Endometrial microvascular endothelial cells (primary cell): ENCODE measurements around the gene AGPAT3. TPM values are rescaled to one million over a fixed set of nuclear protein-coding genes. Genes with fewer than 3 reads are reported as not detected.

Experiments used
- in situ Hi-C: cut with HindIII; loops from 2 replicates; pipeline ENCODE4 v1.10.0; 2017; ENCODE audit warnings: low sequenced_read_pairs, low pct_unique_long_range_greater_than_20kb; ENCODE audit errors: inconsistent ontology term
- total RNA-seq: library from RNA; depleted of rRNA; stranded (reverse); fragments of >200 nt; gene quantifications from one replicate; pipeline ENCODE4 v1.2.3, GENCODE V29; 2015; ENCODE audit errors: inconsistent ontology term

Gene AGPAT3
- total RNA-seq, 1 donor from 2014 or later, result 72.7 TPM

DNA sequence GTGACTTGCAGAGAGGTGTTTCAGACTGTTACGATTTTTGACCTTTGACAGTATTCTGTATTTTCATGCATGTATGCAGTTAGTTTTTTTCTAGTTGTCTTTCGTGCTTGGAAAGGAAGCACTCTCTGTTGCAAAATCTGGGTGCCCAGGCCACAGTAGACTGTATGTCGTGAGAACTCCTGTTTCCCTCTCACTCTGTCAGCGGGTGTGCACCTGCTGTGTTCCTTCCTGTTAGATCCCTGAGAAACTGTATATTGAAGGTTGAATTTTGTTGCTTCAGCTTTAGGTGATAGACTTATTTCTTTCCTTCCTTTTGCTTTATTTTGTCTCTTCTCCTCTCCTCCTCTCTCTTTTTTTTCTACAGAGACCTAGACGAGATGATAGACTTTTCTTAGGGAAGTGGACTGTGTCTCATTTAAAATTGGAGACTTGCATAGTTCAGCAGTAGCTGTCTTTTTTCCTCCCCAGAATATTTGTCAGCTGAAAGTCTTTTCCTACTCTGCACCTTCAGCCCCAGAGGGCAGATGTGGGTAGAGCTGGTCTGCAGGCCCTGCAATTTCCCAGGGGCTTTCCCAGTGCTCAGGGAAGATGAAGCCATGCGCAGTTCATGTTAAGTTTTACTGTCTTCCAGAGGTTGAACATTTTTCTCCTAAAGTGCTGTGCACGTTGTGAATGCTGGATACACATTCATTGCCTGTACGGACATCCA is 148.5 kb downstream of the AGPAT3 start:
- in situ Hi-C loops, result no loop called here

DNA sequence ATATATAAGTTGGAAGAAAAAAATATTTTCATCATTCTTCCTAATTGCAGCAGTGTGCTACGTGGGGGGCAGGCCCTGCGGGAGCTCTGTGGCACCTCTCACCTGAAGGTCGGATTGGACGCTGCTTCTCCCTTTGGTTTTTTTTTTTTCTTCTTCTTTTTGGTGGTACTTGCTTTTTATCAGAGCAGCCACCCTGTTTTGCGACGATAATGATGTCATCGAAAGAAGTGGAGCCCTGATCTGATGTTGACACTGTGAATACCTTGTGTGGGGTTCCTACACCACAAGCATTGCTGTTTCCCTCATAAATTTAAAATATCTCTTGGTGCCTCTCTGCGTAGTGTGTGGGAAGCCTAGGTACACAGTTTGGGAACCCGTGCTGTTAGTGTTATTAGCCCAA is 152.6 kb downstream of the AGPAT3 start:
- in situ Hi-C loops, result no loop called here

DNA sequence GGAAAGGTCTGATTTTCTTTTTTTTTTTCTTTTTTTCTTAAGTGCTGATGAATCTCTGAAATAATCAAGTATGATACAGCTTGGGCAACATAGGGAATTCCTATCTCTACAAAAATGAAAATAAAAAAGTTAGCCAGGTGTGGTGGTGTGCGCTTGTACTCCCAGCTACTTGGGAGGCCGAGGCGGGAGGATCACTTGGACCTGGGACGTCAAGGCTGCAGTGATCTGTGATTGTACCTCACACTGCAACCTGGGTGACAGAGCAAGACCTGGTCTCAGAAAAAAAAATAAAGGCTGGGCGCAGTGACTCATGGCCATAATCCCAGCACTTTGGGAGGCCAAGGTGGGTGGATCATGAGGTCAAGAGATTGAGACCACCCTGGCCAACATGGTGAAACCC is 153.1 kb downstream of the AGPAT3 start:
- in situ Hi-C loops, result no loop called here

DNA sequence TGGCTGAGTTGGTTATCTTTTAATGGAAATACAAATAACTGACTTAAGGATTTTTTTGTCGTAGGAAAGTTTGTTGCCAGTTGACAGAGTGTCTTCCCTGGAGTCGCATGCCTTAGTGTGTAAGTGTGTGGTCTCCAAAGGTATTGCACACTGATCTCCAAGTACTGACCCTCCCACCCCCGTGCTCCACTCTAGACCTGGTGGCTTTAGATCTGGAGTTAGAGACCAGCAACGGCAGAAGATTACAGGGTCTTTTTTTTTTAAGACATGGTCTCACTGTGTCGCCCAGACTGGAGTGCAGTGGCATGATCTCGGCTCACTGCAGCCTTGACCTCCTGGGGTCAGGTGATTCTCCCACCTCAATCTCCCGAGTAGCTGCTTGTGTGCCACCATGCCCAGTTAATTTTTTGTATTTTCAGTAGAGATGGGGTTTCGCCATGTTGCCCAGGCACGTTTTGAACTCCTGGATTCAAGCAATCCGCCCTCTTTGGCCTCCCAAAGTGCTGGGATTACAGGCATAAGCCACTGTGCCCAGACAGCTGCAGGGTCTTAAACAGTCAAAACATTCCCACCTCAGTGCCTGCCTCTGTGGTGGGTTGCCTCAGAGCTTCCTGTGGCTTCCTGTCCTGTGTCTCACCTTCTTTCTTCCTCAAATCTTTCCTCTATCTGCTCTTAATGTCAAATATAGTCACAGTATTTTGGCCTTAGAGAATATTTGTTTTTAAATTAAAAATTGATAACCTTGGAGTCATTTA is 154.0 kb downstream of the AGPAT3 start:
- in situ Hi-C loops, result no loop called here

DNA sequence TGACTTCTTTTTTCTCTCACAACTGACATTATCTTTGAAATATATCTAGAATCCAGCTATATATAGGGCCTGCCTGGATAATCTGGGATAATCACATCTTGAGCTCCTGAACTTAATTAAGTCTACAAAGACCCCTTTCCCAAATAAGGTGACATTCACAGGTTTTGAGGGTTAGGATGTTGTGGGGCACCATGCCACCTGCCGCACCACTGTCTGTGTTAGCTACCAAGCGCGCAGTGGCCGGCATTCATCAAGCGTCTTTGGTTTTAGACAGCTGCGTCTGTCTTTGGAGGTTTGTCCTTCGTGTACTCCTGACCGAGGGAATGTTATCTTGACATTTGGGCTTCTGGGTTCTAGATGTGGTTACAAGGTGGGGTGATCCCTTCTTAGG is 154.5 kb downstream of the AGPAT3 start:
- in situ Hi-C loops, result no loop called here

DNA sequence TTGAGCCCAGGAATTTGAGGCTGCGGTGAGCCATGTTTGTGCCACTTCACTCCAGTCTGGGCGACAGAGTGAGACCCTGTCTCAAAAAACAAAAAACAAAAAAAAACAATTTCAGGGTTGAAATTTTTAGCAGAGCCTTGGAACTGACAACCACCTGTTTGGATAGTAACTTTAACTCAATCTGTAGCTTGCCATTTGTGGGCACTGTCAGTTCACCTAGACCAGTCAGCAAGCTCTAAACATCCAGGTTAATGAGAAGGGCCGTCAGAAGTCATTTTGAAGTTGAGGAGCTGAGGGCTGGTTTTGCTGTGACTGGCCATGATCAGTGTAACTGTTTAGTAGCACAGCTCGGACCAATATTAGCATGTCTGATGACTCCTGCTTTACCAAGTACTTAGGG is 155.5 kb downstream of the AGPAT3 start:
- in situ Hi-C loops, result no loop called here

DNA sequence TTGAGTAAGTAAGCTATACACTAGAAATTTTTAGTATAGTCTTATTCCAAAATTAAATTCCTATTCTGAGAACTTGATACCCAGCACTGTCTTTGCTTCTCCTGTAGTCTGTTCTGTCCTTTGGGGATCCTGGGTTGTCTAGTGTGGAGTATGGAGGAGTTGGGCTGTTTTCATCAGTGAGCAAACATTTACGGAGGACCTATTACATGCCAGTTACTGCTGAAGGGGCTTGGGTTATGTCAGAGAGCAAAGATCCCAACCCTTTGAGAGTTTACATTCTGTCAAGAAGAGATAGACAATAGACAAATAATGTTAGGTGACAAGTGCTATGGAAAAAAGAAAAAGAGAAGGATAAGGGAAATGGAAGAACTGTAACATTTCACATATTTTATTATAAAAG is 156.0 kb downstream of the AGPAT3 start:
- in situ Hi-C loops, result no loop called here

DNA sequence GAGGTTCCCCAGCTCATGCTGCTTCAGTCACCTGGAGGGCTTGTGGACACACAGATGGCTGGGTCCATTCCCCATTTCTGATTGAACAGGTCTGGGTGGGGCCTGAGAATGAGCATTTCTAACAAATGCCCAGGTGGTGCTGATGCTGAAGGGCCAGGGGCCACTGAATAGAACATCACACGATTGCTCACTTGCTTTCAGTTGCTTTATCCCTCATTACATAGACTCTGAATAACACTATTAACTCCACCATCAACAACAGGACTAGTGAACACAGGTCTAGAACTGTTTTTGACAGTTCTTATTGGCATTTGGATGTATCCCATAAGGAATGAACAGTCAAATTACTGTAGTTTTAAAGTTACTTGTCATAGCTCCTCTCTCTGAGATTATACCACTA is 159.2 kb downstream of the AGPAT3 start:
- in situ Hi-C loops, result no loop called here

DNA sequence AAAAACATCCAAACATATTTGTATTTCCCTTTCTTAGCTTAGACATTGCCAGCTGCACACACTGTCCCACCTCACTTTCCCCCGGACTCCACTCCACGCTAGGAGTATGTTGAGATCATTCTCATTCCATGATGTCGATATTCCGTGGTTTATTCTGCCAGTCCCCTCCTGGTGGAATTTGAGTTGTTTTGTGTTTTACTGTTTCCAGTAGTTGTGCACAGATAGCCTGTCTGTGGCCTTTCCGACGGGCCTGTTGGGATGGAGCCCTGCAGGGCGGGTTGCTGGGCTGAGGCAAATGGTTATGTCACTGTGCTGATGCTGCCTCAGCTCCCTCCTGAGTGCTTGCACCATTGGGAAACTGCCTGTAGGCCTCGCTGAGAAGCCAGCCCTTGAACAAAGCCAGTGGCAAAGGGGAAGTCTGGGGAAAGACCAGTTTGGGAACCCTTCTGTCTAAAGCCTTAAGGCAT is 159.9 kb downstream of the AGPAT3 start:
- in situ Hi-C loops, result no loop called here

DNA sequence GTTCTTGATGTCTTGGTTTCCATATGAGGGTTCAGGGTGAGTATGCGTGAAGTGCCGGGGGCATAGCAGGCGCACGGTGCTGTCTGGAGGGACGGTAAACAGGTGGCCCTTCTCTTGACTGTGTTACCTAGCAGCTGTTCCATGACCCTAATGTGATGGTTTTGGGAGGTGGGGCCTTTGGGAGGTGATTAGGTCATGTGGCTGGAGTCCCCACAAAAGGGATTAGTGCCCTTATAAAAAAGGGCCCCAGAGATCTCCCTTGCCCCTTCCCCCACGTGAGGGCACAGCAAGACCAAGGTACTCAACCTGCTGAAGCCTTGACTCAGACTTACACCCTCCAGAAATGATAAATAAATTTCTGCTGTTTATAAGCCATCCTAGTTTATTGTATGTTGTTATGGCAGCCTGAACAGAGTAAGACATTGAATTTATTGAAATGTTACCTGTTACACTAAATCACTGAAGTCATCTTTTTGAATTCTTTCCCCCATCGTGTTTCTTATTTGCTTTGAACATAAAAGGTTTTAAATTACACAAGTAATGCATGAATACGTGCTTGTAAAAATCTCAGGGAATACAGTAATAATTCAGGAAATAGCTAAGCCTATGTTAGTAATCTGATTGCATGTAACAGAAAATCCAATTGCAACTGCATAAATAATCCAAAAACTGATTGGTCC is 162.7 kb downstream of the AGPAT3 start:
- in situ Hi-C loops, result no loop called here

DNA sequence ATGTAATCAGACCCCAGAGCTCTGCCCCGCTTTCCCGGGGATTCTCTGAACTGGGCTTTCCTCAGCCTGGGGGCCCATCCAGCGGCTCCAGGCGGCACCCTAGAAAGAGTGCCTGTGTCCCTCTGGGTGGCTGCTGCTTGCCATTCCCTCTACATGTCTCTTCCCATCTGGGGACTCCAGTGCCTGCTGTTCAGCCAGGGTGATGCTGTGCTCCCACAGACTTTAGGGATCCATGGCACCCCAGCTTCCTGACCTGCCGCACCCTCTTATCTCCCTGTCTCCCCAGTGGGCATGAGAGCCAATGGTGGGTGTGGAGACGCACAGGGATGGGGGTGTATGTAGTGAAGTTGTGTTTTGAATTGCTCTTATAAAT is 163.2 kb downstream of the AGPAT3 start:
- in situ Hi-C loops, result no loop called here

DNA sequence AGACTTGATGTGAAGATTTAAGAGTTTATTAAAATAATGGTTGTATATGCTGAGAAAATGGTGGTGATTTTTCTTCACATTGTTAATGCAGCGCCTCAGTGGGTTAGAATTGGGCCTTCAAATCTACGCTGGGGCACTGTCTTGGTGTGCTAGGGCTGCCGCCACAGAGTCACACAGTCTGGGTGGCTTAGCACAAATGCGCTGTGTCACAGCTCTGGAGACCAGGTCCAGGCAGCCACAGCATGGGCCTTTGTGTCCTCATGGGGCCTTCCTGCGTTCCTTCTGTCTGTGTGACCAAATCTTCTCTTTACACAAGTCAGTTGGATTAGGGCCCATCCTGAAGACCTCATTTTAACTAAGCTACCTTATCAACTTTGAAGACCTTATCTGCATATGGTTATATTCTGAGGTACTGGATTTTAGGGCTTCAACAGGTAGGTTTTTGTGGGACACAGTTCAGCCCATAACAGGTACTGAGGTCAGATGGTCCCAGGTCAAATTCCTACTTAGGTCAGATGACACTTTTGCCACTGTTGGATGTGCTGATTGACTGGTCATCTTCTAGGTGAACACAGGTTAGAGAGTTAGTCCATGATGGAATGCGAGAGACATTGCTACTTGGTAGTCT is 164.6 kb downstream of the AGPAT3 start:
- in situ Hi-C loops, result no loop called here

DNA sequence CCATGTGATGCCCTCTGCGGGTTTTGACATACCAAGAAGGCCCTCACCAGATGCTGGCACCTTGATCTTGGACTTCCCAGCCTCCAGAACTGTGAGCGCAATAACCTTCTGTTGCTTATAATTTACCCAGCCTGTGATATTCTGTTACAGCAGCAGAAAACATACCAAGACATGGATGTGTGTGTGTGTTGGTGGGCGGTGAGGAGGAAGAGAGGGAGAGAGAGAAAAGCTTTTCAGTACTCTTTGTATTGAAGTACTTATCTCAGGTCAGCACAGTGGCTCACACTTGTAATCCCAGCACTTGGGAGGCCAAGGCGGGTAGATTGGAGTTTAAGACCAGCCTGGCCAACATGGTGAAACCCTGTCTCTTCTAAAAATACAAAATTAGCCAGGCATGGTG is 170.2 kb downstream of the AGPAT3 start:
- in situ Hi-C loops, result no loop called here

Other genes starting within 250 kb of the AGPAT3 start
- 0.37 TPM for gene HSF2BP, start 205.7 kb upstream of the AGPAT3 start, total RNA-seq
- 43.7 TPM for gene RRP1B, start 205.7 kb upstream of the AGPAT3 start, total RNA-seq
- gene PDXK, start 146.1 kb upstream of the AGPAT3 start, total RNA-seq, result 73.7 TPM
- 19.1 TPM for gene CSTB, start 88.9 kb upstream of the AGPAT3 start, total RNA-seq
- gene RRP1, start 75.6 kb upstream of the AGPAT3 start, total RNA-seq, result 61.6 TPM
- gene TRAPPC10, start 147.1 kb downstream of the AGPAT3 start, total RNA-seq, result 19.0 TPM
- 20.0 TPM for gene PWP2, start 242.2 kb downstream of the AGPAT3 start, total RNA-seq